ENCODE measurements around the gene TREH.

TREH gene

DNA sequence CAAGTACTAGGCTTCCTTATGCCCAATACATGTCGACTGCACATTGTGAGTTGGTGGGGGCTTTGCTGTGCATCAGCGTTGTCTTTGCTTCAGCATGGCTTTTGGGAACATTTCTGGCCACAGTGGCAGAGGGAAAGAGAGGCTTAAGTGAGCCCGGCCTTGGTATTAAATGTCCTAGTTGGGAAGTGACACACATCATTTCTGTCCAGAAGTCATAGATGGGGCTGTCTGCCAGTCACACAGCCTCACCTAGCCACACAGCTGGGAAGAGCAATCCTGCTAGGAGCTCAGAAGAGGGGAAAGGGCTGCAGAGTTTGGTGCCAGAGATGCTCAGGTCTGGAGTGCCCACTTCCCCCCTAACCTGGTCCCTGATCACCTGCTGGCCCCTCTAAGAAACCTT lies 27.6 kb downstream of the TREH start:
- in situ Hi-C loops (cut with HindIII; ENCODE audit: low sequenced_read_pairs): no loop called here

GRCh38 chr11:118650366-118650765 lies 29.1 kb downstream of the TREH start:
- in situ Hi-C loops (cut with HindIII; ENCODE audit: low sequenced_read_pairs): no loop called here

DNA sequence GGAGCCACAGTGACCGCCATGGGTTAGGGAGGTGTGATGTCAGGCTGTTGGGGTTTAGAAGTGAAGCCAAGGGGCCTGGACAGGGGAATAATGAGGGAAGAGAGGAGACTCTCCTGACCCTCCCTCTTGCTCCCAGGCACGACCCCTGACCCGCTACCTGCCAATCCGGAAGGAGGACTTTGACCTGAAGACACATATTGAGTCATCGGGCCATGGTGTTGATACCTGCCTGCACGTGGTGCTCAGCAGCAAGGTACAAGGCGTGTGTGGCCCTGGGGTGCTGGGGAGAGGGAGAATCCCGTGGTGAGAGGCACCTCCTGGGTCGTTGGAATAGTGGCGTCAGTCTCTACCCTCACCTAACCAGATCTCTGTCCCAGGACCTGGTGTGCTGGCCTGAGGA lies 29.5 kb downstream of the TREH start:
- in situ Hi-C loops (cut with HindIII; ENCODE audit: low sequenced_read_pairs): no loop called here

- in situ Hi-C loops (cut with HindIII; ENCODE audit: low sequenced_read_pairs): no loop called here
Observed at GRCh38 chr11:118648291-118648690, 31.2 kb downstream of the TREH start.

- in situ Hi-C loops (cut with HindIII; ENCODE audit: low sequenced_read_pairs): no loop called here
Observed at GRCh38 chr11:118646393-118646792, 33.1 kb downstream of the TREH start.

DNA sequence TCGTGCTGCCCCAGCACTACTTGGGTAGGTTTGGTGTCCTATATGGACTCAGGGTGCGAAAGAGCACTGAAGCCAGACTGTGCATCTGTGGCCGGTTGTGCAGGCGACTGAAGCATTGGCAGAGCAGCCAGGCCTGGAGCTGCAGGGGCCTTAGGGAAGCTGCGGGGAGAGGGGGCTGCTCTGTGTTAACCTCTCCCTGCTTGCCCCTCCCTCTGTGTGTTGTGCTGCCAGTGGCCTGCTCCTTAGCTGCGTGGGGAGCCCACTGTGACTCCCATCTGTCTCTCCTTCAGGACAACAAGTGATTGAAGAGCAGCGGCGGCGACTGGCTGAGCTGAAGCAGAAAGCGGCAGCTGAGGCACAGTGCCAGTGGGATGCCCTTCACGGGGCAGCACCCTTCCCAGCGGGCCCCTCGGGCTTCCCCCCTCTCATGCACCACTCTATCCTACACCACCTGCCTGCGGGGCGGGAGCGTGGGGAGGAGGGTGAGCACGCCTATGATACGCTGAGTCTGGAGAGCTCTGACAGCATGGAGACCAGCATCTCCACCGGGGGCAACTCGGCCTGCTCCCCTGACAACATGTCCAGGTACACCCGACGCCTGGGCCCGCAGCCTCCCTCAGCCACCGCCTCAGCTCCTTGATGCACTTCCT lies 34.3 kb downstream of the TREH start:
- in situ Hi-C loops (cut with HindIII; ENCODE audit: low sequenced_read_pairs): no loop called here

GRCh38 chr11:118644496-118644895 lies 35.0 kb downstream of the TREH start:
- in situ Hi-C loops (cut with HindIII; ENCODE audit: low sequenced_read_pairs): no loop called here

DNA sequence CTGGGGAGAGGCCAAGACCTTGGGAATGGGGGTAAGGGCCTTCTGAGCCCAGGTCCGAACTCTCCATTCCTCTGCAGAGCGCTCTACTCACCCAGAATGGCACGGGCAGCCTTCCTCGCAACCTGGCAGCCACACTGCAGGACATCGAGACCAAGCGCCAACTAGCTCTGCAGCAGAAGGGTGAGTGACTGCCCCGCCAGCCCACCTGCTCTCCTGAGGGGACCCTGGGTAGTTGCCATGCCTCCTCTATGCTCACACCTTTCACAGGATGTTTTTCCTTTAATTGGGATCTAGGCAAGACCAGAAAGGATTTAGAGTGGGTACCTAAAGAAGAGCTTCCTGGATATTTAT lies 35.5 kb downstream of the TREH start:
- in situ Hi-C loops (cut with HindIII; ENCODE audit: low sequenced_read_pairs): no loop called here

DNA sequence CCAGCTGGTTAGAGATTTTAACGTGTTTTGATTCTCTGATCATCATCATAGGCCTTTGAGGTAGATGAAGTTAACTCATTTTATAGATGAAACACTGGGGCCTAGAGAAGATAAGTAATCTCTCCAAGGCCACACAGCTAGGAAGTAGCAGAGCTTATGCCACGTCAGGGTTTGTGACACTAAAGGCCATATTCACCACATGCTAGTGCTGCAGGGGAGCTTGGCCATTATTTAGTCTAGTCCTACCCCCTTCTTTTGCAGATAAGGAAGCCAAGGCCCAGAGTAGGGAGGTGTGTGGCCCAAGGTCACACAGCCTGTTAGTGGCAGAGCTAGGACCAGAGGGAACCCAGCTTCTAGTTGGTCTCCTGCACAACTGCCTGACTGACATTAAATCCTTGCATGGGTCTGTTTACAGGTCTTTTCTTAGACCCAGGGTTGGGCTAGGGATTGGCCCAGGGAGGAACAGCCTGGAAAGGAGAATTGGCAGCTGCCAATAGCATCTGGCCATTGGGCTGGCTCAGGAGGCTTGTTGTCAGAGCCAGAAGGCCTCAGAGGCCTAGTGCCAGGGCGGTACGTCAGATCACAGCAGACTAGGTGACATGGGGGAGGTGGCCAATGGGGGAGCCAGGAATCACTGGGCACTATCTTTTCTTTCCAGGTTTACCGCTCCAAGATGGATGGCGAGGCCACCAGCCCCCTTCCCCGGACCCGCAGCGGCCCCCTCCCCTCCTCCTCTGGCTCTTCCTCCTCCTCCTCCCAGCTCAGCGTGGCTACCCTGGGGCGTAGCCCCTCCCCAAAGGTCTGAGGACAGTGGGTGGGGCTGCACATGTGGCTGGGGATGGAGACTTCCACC lies 36.1 kb downstream of the TREH start:
- in situ Hi-C loops (cut with HindIII; ENCODE audit: low sequenced_read_pairs): no loop called here

GRCh38 chr11:118641397-118642019 lies 37.9 kb downstream of the TREH start:
- in situ Hi-C loops (cut with HindIII; ENCODE audit: low sequenced_read_pairs): no loop called here

- in situ Hi-C loops (cut with HindIII; ENCODE audit: low sequenced_read_pairs): no loop called here
Observed at GRCh38 chr11:118640332-118641154, 38.9 kb downstream of the TREH start.

DNA sequence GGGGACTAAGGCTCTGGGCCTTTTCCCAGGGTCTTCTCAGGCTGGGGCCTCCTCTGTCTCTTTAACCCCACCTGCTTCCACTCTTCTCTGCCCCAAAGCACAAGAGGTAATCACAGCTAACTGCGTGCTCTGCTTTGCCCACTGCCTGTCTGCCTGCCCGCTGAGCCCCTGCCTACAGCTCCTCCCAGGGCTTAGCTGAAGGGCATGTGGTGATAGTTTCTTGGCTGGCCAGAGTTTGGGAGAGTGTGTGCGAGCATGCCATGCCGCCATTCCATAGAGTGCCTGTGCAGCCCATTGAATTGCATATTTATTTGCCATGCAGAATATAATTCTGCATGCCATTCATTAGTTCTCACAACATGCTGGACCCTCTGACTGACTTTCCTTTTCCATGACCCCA lies 39.6 kb downstream of the TREH start:
- in situ Hi-C loops (cut with HindIII; ENCODE audit: low sequenced_read_pairs): no loop called here

DNA sequence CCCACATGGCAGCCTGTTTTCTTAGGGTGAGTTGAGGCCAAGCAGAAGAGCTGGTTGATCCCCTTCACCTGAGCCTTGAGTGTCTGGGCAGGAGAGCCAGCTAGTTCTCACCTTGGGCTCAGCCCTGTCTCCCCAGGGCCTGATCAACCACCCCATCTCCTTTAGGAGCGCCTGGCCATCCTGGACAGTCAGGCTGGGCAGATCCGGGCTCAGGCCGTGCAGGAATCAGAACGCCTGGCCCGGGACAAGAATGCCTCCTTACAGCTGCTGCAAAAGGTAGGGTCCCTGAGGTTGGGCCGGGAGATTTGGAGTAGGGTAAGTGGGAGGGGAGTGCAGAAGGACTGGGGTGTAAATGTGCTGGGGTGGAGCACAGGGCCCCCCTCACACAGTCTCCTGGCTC lies 40.7 kb downstream of the TREH start:
- in situ Hi-C loops (cut with HindIII; ENCODE audit: low sequenced_read_pairs): no loop called here

DNA sequence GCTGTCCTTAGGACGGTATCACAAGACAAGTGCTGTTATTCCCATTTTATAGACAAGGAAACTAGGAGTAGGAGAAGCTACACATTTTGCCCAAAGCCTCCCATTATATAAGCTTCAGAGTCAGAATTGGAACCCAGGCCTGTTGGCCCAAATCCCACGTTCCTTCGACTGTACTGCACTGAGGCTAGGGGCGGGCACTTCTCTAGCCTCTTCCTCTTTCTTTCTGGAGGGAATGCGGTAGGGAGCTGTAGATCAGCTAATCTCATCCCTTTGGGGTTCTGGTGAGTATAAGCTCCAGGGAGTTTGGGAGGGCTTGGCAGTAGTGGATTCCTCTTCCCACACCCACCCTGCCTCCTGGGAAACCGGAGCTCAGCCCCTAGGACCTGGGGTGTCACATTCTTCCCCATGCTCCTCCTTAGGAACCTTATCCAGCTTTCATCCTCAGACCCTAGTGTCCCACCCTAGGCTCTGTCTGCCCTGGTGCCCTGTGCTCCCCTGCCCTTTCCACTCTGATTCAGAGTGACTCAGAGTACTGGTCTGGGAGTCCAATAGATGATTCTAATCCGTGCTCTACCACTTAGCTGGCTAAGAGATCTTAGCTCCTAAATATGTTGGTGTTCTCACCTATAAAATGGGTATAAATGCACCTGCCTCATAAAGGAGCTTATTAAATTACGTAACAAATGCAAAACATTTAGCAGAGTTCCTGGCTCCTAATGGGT lies 42.7 kb downstream of the TREH start:
- in situ Hi-C loops (cut with HindIII; ENCODE audit: low sequenced_read_pairs): no loop called here

DNA sequence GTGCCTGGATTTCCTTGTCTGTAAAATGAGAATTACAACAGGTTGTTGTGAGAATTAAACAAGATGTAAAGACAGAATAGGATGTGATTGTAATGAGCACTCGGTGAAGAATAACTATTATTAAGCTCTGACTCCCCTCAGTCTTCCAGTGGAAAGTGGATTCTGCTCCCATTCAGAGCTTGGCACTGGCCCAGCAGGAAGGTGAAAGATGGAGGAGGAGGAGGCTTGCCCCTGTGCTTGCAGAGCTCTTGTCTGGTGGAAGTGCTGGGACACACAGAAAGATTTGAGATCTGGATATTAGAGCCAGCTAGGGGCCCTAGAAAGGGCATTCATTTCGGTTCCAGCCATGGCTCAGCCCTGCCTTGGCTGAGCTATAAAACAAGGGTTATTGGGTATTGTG lies 43.8 kb downstream of the TREH start:
- in situ Hi-C loops (cut with HindIII; ENCODE audit: low sequenced_read_pairs): no loop called here

DNA sequence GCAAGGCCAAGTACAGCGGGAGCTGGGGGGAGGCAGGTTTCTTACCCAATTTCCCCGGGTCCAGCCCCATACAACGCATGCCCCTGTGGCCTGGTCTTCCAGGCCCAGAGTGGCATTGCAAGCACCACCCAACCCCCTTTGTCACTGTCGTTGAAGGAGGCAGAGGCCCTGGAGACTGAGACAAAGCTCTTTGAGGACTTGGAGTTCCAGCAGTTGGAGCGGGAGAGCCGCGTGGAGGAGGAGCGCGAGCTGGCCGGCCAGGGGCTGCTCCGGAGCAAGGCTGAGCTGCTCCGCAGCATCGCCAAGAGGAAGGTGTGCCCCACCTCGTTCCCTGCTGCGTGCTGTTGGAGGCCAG lies 44.2 kb downstream of the TREH start:
- in situ Hi-C loops (cut with HindIII; ENCODE audit: low sequenced_read_pairs): no loop called here

DNA sequence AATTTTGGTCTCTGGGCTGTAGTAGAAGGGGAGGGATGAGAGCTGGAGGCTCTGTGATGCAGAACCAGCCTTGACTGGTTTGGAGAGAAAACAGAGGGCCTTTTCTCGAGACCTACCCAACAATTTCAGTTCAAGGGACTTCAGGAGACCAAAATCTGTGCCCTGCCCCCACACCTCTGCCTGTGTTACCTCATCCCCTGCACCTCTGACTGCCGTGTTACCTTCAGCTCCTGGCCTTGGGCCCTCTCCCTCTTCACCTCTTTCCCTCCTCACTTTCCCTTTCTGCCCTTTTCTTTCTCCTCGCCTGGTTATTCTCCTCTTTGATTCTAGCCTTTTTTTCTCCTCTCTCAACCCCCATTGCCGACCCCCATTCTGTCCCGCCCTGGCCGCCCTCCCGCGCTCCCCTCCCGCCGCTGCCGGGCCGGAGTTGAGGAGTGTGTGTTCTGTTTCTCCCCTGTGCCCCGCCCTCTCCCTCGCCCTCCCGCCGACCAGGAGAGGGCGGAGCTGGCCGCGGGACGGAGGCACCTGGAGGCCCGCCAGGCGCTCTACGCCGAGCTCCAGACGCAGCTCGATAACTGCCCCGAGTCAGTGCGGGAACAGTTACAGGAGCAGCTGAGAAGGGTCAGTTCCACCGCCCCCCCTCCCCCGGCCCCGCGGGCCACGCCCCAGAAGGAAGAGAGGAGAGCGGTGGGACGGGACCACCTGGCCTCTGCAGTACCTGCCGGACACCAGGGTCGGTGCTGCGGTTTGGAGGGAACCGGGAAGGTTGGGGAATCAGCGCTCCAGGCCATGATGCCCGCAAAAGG lies 44.8 kb downstream of the TREH start:
- in situ Hi-C loops (cut with HindIII; ENCODE audit: low sequenced_read_pairs): no loop called here

DNA sequence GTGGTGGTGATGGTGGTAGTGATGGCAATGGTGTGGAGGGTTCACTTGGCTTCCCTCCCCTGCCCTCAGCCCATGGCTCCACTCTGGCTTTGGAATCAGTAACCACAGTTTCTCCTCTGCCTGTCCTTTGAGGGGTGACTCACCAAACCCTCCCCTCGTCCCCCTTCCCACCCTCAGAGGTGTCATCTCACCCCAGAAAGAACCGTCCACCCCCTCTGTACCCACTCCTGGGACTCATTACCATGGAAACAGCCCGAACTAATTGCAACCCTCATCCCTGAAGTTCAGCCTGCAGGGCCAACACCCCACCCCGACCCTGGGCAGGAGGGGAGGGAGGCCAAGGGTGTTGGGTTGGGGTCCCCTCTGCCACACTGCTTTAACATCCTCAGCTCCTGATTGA lies 45.5 kb downstream of the TREH start:
- in situ Hi-C loops (cut with HindIII; ENCODE audit: low sequenced_read_pairs): no loop called here

GRCh38 chr11:118633319-118633690 lies 46.1 kb downstream of the TREH start:
- in situ Hi-C loops (cut with HindIII; ENCODE audit: low sequenced_read_pairs): no loop called here
